GM12878 (cell line): Measurements from ENCODE around the gene SHANK3. TPM values are rescaled to one million over a fixed set of nuclear protein-coding genes. Genes with fewer than 3 reads are reported as not detected.

ENCODE experiments used
- ATAC-seq: fragments of 200-7000 bp; cut with Tn5 transposase; 3 replicates; pipeline ENCODE4 v1.9.1; 2020; ENCODE audit warnings: mild to moderate bottlenecking, moderate library complexity
- BruUV-seq: library from RNA; stranded (reverse); fragments of 400-500 nt; replicated peaks from 2 replicates; lab custom pipeline; 2021; lab: Mats Ljungman, UMichigan
- CTCF ChIA-PET: fragments of 300-600 bp; sonication (Branson Sonifier 250); formaldehyde crosslinking; extraction: SDS; loops from one replicate; lab custom pipeline; 2021; ENCODE audit warnings: inconsistent platforms; lab: Yijun Ruan, JAX
- POLR2A ChIA-PET: fragments of 350-600 bp; formaldehyde crosslinking; extraction: SDS; loops from one replicate; lab custom pipeline; 2021; ENCODE audit warnings: inconsistent platforms; lab: Charles Lee
- RAD21 ChIA-PET: fragments of 300-600 bp; sonication (Branson Sonifier 250); formaldehyde crosslinking; loops from one replicate; lab custom pipeline; 2023; ENCODE audit warnings: antibody characterized with exemption; ENCODE audit not compliant: unreplicated experiment; lab: Charles Lee
- SMC1A ChIA-PET: fragments of 300-600 bp; sonication (Branson Sonifier 250); formaldehyde crosslinking; loops from one replicate; lab custom pipeline; 2023; ENCODE audit not compliant: unreplicated experiment, uncharacterized antibody; lab: Charles Lee
- DNase-seq: peaks from one replicate; pipeline ENCODE4 v3.0.0-alpha.2; 2011; ENCODE audit warnings: low read depth, low spot score
- FAIRE-seq: peaks from 3 replicates; lab custom pipeline; 2011; peaks lifted over from hg19 to GRCh38; lab: Jason Lieb, UNC
- H2AFZ ChIP-seq: 2 replicates; pipeline ENCODE4 v1.6.0; 2011; ENCODE audit warnings: low read depth, low read length, control low read depth; ENCODE audit not compliant: control insufficient read depth
- H3K27ac ChIP-seq: 2 replicates; pipeline ENCODE4 v1.5.1; 2011; ENCODE audit warnings: control low read depth; ENCODE audit not compliant: control insufficient read depth, insufficient read depth
- H3K27me3 ChIP-seq, 2 experiments: replicated peaks in 1 of 2; 2 replicates each; pipeline versions ENCODE4 v1.6.0 to v1.6.1; 2011; ENCODE audit warnings: low read length in 1 of 2; ENCODE audit not compliant: control insufficient read depth in 2 of 2, insufficient read depth in 2 of 2
- H3K36me3 ChIP-seq, 2 experiments: 2 replicates each; pipeline ENCODE4 v1.5.1; 2011; ENCODE audit warnings: low read length in 1 of 2; ENCODE audit not compliant: control insufficient read depth in 2 of 2, insufficient read depth in 2 of 2
- H3K4me1 ChIP-seq: 2 replicates; pipeline ENCODE4 v1.6.1; 2011; ENCODE audit warnings: mild to moderate bottlenecking, low read length, moderate library complexity, mixed read lengths; ENCODE audit not compliant: control insufficient read depth, insufficient read depth
- H3K4me2 ChIP-seq: 2 replicates; pipeline ENCODE4 v1.6.0; 2011; ENCODE audit warnings: control low read depth; ENCODE audit not compliant: control insufficient read depth, insufficient read depth
- H3K4me3 ChIP-seq: fragments of 200-600 bp; sonication (generic); 2 replicates; pipeline ENCODE4 v1.5.1; 2016
- H3K79me2 ChIP-seq: 2 replicates; pipeline ENCODE4 v1.6.0; 2011; ENCODE audit warnings: low read length; ENCODE audit not compliant: control insufficient read depth, insufficient read depth
- H3K9ac ChIP-seq: 2 replicates; pipeline ENCODE4 v1.8.0; 2011; ENCODE audit warnings: low read length, control low read depth, mixed read lengths; ENCODE audit not compliant: control insufficient read depth, insufficient read depth
- H3K9me3 ChIP-seq: replicated peaks from 3 replicates; pipeline ENCODE4 v1.5.1; 2011; ENCODE audit warnings: mild to moderate bottlenecking, low read length; ENCODE audit not compliant: control insufficient read depth, insufficient read depth
- H4K20me1 ChIP-seq: 2 replicates; pipeline ENCODE4 v1.6.0; 2011; ENCODE audit not compliant: control insufficient read depth, insufficient read depth
- CHD2 ChIP-seq: IDR thresholded peaks from 2 replicates; pipeline ENCODE4 v1.6.1; 2011; ENCODE audit warnings: low read depth, low read length, improper control_type of control experiment, borderline replicate concordance
- TARDBP ChIP-seq: IDR thresholded peaks from 2 replicates; pipeline ENCODE4 v1.6.1; 2016; ENCODE audit warnings: borderline replicate concordance
- WGBS: methylation state at CpG from one replicate; pipeline ENCODE4 v1.1.6; 2016; ENCODE audit warnings: low lambda C conversion rate; ENCODE audit not compliant: insufficient replicate concordance, insufficient coverage; ENCODE audit errors: missing lambda C conversion rate; 5-methylcytosine and 5-hydroxymethylcytosine counted together
- in situ Hi-C: fragments of 300-500 bp; cut with MboI; formaldehyde crosslinking; loops from 9 replicates; pipeline ENCODE4 v1.14.3; 2018; ENCODE audit warnings: mixed read lengths
- intact Hi-C: fragments of 100-400 bp; cut with micrococcal nuclease; formaldehyde crosslinking; loops from one replicate; pipeline ENCODE4 v1.14.2; 2022; ENCODE audit not compliant: unreplicated experiment
- polyA plus RNA-seq, 11 experiments: library from polyadenylated mRNA; depleted of rRNA in 4 of 11; unstranded in 6 of 11; stranded (reverse) in 5 of 11; fragments of >200 nt; fragmentation: Nextera tagmentation in 4 of 11; fragmentation: Illumina TruSeq in 1 of 11; extraction: Ambion mirVana in 4 of 11; extraction: Trizol in 1 of 11; gene quantifications; 1 replicate in 1 of 11; 2 replicates in 10 of 11; pipeline versions ENCODE4 v1.2.1 to v1.2.3, GENCODE V29; 2011 to 2016; ENCODE audit warnings: inconsistent platforms in 2 of 11, missing spikeins in 2 of 11, low read depth in 1 of 11
- total RNA-seq, 4 experiments: library from RNA; depleted of rRNA in 3 of 4; stranded (reverse); fragments of >200 nt in 3 of 4; fragmentation: Illumina TruSeq in 1 of 4; extraction: Trizol in 1 of 4; gene quantifications; 2 replicates each; pipeline versions ENCODE4 v1.2.1 to v1.2.3, GENCODE V29; 2013 to 2021
- TF ChIP-seq, protein P1 (sequence below): fragments of 450-650 bp; formaldehyde crosslinking; IDR thresholded peaks from 2 replicates; pipeline ENCODE4 v1.4.0; 2022; ENCODE audit warnings: mild to moderate bottlenecking, moderate library complexity

SHANK3 gene
- total and polyA plus RNA-seq, 10 of the 15 experiments (the other 5 are each of a cell fraction or from before 2014, with no cell fraction given) = under 0.01 to 0.10 (median 0.05) TPM; not detected in 6

DNA sequence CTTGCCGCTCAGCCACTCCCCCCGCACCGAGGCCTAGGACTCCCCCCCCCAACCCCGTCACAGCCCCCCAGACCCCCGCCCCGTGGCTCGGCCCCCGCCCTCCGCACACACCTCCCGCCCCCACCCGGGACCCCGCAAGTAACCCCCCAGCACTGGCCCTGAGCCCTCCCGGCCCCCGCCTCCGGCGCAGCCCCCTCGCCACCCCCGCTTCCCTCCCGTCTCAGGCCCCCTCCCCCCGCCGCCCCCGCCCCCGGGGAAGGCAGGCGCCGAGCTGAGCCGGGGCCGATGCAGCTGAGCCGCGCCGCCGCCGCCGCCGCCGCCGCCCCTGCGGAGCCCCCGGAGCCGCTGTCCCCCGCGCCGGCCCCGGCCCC lies 1.5 kb downstream of the SHANK3 start:
- in situ Hi-C loops (no loop called here), intact Hi-C loops (no loop called here)
- FAIRE-seq = no peak
- H4K20me1 ChIP-seq = no peaks in the 10 kb centered on the region
- H3K4me3 ChIP-seq = no peak overlapping the region
- SMC1A ChIA-PET = no interaction called here
- H2AFZ ChIP-seq = no peak overlapping the region
- peaks cover 8 to 12% of the 10 kb centered on the region in 2 experiments for H3K27me3 ChIP-seq
- POLR2A ChIA-PET = no interaction called here
- no peaks in the 10 kb centered on the region for H3K79me2 ChIP-seq
- H3K9me3 ChIP-seq = no peaks in the 10 kb centered on the region
- no TSS peak for BruUV-seq
- CTCF ChIA-PET = no interaction called here
- WGBS = no CpG with 5 or more reads among the region's 43 CpGs
- TF ChIP-seq TARDBP (no peak), CHD2 (no peak)
- TF ChIP-seq, protein P1, sequence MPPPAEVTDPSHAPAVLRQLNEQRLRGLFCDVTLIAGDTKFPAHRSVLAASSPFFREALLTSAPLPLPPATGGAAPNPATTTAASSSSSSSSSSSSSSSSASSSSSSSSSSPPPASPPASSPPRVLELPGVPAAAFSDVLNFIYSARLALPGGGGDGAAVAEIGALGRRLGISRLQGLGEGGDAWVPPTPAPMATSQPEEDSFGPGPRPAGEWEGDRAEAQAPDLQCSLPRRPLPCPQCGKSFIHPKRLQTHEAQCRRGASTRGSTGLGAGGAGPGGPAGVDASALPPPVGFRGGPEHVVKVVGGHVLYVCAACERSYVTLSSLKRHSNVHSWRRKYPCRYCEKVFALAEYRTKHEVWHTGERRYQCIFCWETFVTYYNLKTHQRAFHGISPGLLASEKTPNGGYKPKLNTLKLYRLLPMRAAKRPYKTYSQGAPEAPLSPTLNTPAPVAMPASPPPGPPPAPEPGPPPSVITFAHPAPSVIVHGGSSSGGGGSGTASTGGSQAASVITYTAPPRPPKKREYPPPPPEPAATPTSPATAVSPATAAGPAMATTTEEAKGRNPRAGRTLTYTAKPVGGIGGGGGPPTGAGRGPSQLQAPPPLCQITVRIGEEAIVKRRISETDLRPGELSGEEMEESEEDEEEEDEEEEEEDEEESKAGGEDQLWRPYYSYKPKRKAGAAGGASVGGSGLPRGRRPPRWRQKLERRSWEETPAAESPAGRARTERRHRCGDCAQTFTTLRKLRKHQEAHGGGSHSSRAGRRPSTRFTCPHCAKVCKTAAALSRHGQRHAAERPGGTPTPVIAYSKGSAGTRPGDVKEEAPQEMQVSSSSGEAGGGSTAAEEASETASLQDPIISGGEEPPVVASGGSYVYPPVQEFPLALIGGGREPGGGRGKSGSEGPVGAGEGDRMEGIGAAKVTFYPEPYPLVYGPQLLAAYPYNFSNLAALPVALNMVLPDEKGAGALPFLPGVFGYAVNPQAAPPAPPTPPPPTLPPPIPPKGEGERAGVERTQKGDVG (CRISPR knock-in tag) = no peak
- no peaks in the 10 kb centered on the region for H3K36me3 ChIP-seq
- RAD21 ChIA-PET = no interaction called here
- no peak overlapping the region for H3K9ac ChIP-seq
- no peak for DNase-seq
- H3K4me1 ChIP-seq = no peaks in the 10 kb centered on the region
- H3K27ac ChIP-seq = no peak overlapping the region
- ATAC-seq = no peak
- H3K4me2 ChIP-seq = no peak overlapping the region
